Stimulated activated CD4-positive, alpha-beta T cell treated with anti-CD3 and anti-CD28 coated beads, TNF-alpha, amount 100 ng/mL, for 48 hours (primary cell): Measurements from ENCODE around the gene CCNY.
"Not testable (repeated sequence)": the region's sequence is repeated elsewhere in the genome, so short reads cannot be mapped to it uniquely, and the experiment has no call there.

Experiments used
- DNase-seq, 3 donors: peaks; one replicate each; pipeline ENCODE4 v3.0.0-alpha.2; 2020; ENCODE audit warnings: low read depth in 3 of 3

Gene CCNY

GRCh38 chr10:35382096-35382495 is 45.8 kb downstream of the CCNY start:
- DNase-seq: no peak

- DNase-seq: no peak
Measured at GRCh38 chr10:35384265-35384868, 48.1 kb downstream of the CCNY start.

- DNase-seq: no peak
Measured at GRCh38 chr10:35386594-35387174, 50.4 kb downstream of the CCNY start.

- no peak for DNase-seq
Measured at GRCh38 chr10:35387768-35388167, 51.5 kb downstream of the CCNY start.

GRCh38 chr10:35388197-35388596 is 51.9 kb downstream of the CCNY start:
- DNase-seq: no peak

GRCh38 chr10:35388682-35389081 is 52.4 kb downstream of the CCNY start:
- no peak for DNase-seq

- no peak for DNase-seq
Measured at GRCh38 chr10:35390161-35390840, 54.0 kb downstream of the CCNY start.

GRCh38 chr10:35390843-35391152 is 54.5 kb downstream of the CCNY start:
- no peak for DNase-seq

- no peak for DNase-seq
Measured at GRCh38 chr10:35391153-35391953, 55.0 kb downstream of the CCNY start.

- no peak for DNase-seq
Measured at GRCh38 chr10:35391954-35392262, 55.6 kb downstream of the CCNY start.

GRCh38 chr10:35392482-35393228 is 56.3 kb downstream of the CCNY start:
- no peak for DNase-seq

GRCh38 chr10:35394411-35394851 is 58.1 kb downstream of the CCNY start:
- no peak for DNase-seq

- no peak for DNase-seq
Measured at GRCh38 chr10:35394934-35395333, 58.6 kb downstream of the CCNY start.

- DNase-seq: no peak
Measured at GRCh38 chr10:35396560-35397434, 60.5 kb downstream of the CCNY start.

- DNase-seq: no peak
Measured at GRCh38 chr10:35397953-35398352, 61.6 kb downstream of the CCNY start.

GRCh38 chr10:35398355-35398754 is 62.0 kb downstream of the CCNY start:
- no peak for DNase-seq

GRCh38 chr10:35398908-35399307 is 62.6 kb downstream of the CCNY start:
- DNase-seq: no peak

- DNase-seq: no peak
Measured at GRCh38 chr10:35399414-35400009, 63.2 kb downstream of the CCNY start.

- no peak for DNase-seq
Measured at GRCh38 chr10:35400595-35401268, 64.4 kb downstream of the CCNY start.

- DNase-seq: not testable (repeated sequence)
Measured at GRCh38 chr10:35403491-35403890, 67.2 kb downstream of the CCNY start.
